Sciatic nerve (tissue), 2 donors: ENCODE results near the gene CHMP2B. TPM values are rescaled to one million over a fixed set of nuclear protein-coding genes. Genes with fewer than 3 reads are reported as not detected.
"Not testable (repeated sequence)": the region's sequence is repeated elsewhere in the genome, so short reads cannot be mapped to it uniquely, and the experiment has no call there.

Experiments
- ATAC-seq: fragments of 200-7000 bp; cut with Tn5 transposase; one replicate; pipeline ENCODE4 v1.9.1; 2020; ENCODE audit warnings: mild to moderate bottlenecking, moderate library complexity
- DNase-seq: peaks from one replicate; pipeline ENCODE4 v3.0.0-alpha.2; 2020; ENCODE audit warnings: low spot score
- intact Hi-C: fragments of 100-400 bp; cut with DNase I; formaldehyde crosslinking; loops from one replicate; pipeline ENCODE4 v1.14.2; 2022
- microRNA-seq: library from miRNA; unstranded; fragments of <30 nt; microRNA quantifications from one replicate; pipeline ENCODE4 v1.2.0, GENCODE V29; 2020
- total RNA-seq: library from RNA; stranded (reverse); fragmentation: NEBNext Ultra II Directional; extraction: Animal tissue kit (Norgen Biotek cat#: 25700); gene quantifications from one replicate; pipeline ENCODE4 v1.2.1, GENCODE V29; 2021
- donor health status: DM: no; HTN: no; CAD: no.
- donor health status: DM: no; HTN: no; CAD: no.

The CHMP2B gene
- total RNA-seq, 1 donor from 2014 or later: 39.1 TPM

DNA sequence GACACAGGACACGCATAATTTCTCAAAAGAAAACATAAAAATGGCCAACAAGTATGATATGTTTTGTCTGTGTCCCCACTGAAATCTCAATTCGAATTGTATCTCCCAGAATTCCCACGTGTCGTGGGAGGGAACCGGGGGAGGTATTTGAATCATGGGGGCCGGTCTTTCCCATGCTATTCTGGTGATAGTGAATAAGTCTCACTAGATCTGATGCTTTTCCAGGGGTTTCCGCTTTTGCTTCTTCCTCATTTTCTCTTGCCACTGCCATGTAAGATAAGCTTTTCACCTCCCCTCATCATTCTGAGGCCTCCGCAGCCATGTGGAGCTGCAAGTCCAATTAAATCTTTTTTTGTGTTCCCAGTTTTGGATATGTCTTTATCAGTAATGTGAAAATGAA, 61.3 kb downstream of the CHMP2B start:
- DNase-seq: no peak
- intact Hi-C loops: no loop called here
- ATAC-seq: no peak

DNA sequence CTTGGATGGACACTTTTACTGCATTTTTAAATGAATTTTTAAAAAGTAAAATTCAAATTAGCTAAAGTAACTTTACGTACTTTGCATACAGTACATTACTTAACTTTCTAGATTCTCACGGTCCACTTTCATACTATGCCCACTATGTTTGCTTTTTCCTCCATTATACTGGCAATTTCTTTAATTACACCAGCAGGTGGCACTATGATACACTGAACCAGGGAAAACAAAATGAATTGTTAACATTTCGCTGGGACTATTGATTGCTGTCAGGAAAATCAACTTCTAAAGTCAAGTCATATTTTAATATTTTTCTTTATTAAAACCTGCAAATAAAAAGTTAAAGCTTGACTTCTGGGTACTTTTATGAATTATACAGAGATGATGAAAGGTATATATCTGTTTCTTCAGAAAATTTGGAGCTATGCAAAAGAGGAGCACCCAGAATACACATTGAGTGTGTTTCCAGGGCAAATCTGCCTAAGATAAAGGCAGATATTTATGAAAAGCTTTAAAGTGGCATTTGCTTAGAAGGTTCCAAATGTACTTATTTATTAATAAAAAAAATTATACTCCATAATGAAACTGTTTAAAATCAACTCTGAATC, 71.1 kb downstream of the CHMP2B start:
- intact Hi-C loops: no loop called here
- ATAC-seq: peak; percentile 46
- no peak for DNase-seq

DNA sequence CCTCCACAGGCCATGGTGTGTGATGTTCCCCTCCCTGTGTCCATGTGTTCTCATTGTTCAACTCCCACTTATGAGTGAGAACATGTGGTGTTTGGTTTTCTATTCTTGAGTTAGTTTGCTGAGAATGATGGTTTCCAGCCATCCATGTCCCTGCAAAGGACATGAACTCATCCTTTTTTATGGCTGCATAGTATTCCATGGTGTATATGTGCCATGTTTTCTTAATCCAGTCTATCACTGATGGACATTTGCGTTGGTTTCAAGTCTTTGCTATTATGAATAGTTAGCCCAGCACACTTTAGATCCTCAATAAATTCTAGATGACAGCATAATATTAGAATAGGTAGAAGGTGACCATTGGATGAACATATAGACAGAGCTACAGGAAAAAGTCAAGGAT, 77.9 kb downstream of the CHMP2B start:
- ATAC-seq, DNase-seq, intact Hi-C loops: not testable (repeated sequence)

Small RNA genes lying within 50 kb of the gene (microRNA-seq; reads per million reads assigned to microRNA genes)
- not detected for gene MIR4795

Other genes with a start within 250 kb of the CHMP2B start
- 130 TPM for gene VGLL3, start 236.2 kb upstream of the CHMP2B start, total RNA-seq
- not detected for gene POU1F1, start 49.3 kb downstream of the CHMP2B start, total RNA-seq